Vagina (tissue), 2 donors: Measurements from ENCODE around the gene CACNB2.

Experiments
- POLR2A ChIP-seq, 2 donors: fragments of 450-650 bp; IDR thresholded peaks; one replicate each; pipeline ENCODE4 v1.6.1; 2017; ENCODE audit warnings: antibody characterized with exemption in 2 of 2, mild to moderate bottlenecking in 2 of 2, moderate library complexity in 2 of 2
- TF ChIP-seq, protein P1 (sequence below), 3 experiments: fragments of 450-650 bp in 2 of 3; fragments of 200-600 bp in 1 of 3; sonication (generic) in 1 of 3; IDR thresholded peaks; one replicate each; pipeline ENCODE4 v1.5.1; 2017 to 2019; ENCODE audit warnings: antibody characterized with exemption in 3 of 3, mild to moderate bottlenecking in 2 of 3, moderate library complexity in 2 of 3

DNA sequence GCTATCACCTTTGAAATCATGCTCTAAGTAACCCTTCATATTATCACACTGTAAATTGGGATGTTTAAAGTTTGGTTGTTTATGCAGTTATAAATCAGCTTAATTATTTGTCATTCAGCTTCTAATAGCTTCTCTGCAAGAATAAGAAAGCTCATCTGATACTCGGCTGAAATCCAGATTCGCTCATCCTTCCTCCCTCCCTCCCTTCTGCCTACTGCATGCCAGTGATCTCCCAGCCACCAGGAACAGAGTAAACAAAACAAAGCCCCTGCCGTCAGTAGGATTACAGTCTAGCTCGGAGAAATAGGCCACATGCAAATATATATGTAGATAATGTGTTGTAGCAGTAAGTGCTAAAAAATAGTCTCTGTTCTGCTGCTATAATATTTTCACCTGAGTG, 299.4 kb downstream of the CACNB2 start:
- TF ChIP-seq, protein P1, sequence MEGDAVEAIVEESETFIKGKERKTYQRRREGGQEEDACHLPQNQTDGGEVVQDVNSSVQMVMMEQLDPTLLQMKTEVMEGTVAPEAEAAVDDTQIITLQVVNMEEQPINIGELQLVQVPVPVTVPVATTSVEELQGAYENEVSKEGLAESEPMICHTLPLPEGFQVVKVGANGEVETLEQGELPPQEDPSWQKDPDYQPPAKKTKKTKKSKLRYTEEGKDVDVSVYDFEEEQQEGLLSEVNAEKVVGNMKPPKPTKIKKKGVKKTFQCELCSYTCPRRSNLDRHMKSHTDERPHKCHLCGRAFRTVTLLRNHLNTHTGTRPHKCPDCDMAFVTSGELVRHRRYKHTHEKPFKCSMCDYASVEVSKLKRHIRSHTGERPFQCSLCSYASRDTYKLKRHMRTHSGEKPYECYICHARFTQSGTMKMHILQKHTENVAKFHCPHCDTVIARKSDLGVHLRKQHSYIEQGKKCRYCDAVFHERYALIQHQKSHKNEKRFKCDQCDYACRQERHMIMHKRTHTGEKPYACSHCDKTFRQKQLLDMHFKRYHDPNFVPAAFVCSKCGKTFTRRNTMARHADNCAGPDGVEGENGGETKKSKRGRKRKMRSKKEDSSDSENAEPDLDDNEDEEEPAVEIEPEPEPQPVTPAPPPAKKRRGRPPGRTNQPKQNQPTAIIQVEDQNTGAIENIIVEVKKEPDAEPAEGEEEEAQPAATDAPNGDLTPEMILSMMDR (IDR thresholded peaks at IDR 0.05), result no peak
- TF ChIP-seq POLR2A (IDR thresholded peaks at IDR 0.05), result no peak
